Neural cell (in vitro differentiated cells): ENCODE results near the gene SMCO2. TPM values are rescaled to one million over a fixed set of nuclear protein-coding genes. Genes with fewer than 3 reads are reported as not detected.

Experiments used
- H2AFZ ChIP-seq: fragments of 200-600, 300-800 bp; sonication (generic), shearing (Covaris generic); 2 replicates; pipeline ENCODE4 v1.6.0; 2014; ENCODE audit warnings: low read depth, mild to moderate bottlenecking, antibody characterized with exemption, low read length, moderate library complexity
- H3F3A ChIP-seq: fragments of 200-600 bp; shearing (Covaris generic); 2 replicates; pipeline ENCODE4 v1.6.1; 2016; ENCODE audit warnings: mild to moderate bottlenecking, moderate library complexity, mixed read lengths, antibody characterized with exemption, low read length; ENCODE audit not compliant: insufficient read depth, poor library complexity, severe bottlenecking
- H3K27ac ChIP-seq: fragments of 200-600, 300-800 bp; sonication (generic), shearing (Covaris generic); 2 replicates; pipeline ENCODE4 v1.5.1; 2014; ENCODE audit warnings: mild to moderate bottlenecking, low read length, moderate library complexity
- H3K27me3 ChIP-seq: fragments of 300-800, 200-600 bp; sonication (generic), shearing (Covaris generic); 2 replicates; pipeline ENCODE4 v1.6.0; 2014; ENCODE audit warnings: mild to moderate bottlenecking, low read depth, low read length, moderate library complexity; ENCODE audit not compliant: insufficient read depth
- H3K36me3 ChIP-seq: fragments of 300-800, 200-600 bp; sonication (generic), shearing (Covaris generic); 2 replicates; pipeline ENCODE4 v1.5.1; 2014; ENCODE audit warnings: mild to moderate bottlenecking, antibody characterized with exemption, low read length, moderate library complexity; ENCODE audit not compliant: insufficient read depth
- H3K4me2 ChIP-seq: fragments of 300-800, 200-600 bp; sonication (generic), shearing (Covaris generic); 2 replicates; pipeline ENCODE4 v1.6.0; 2014; ENCODE audit warnings: mild to moderate bottlenecking, low read length
- H3K4me3 ChIP-seq: fragments of 300-800, 200-600 bp; sonication (generic), shearing (Covaris generic); 2 replicates; pipeline ENCODE4 v1.5.1; 2014; ENCODE audit warnings: mild to moderate bottlenecking, low read length, moderate library complexity
- H3K79me2 ChIP-seq: fragments of 200-600 bp; shearing (Covaris generic); replicated peaks from 2 replicates; pipeline ENCODE4 v1.6.0; 2014; ENCODE audit warnings: mild to moderate bottlenecking, low read length, moderate library complexity; ENCODE audit not compliant: insufficient read depth
- H3K9ac ChIP-seq: fragments of 300-800, 200-600 bp; sonication (generic), shearing (Covaris generic); 2 replicates; pipeline ENCODE4 v1.6.1; 2016; ENCODE audit warnings: mild to moderate bottlenecking, low read length, mixed read lengths
- H3K9me2 ChIP-seq: fragments of 200-600 bp; shearing (Covaris generic); 2 replicates; pipeline ENCODE4 v1.6.1; 2016; ENCODE audit warnings: mild to moderate bottlenecking, low read length, mixed read lengths; ENCODE audit not compliant: insufficient read depth
- H3K9me3 ChIP-seq: fragments of 200-600, 300-800 bp; sonication (generic), shearing (Covaris generic); 2 replicates; pipeline ENCODE4 v1.6.1; 2016; ENCODE audit warnings: mild to moderate bottlenecking, mixed run types, low read length, moderate library complexity, mixed read lengths
- H4K20me1 ChIP-seq: fragments of 200-600 bp; shearing (Covaris generic); 2 replicates; pipeline ENCODE4 v1.6.1; 2016; ENCODE audit warnings: mild to moderate bottlenecking, mixed run types; ENCODE audit not compliant: insufficient read depth
- EP300 ChIP-seq: fragments of 450-650 bp; conservative IDR thresholded peaks from 2 replicates; pipeline ENCODE4 v1.6.1; 2014; ENCODE audit warnings: antibody characterized with exemption, mild to moderate bottlenecking, moderate library complexity; ENCODE audit not compliant: poor library complexity, severe bottlenecking
- EZH2 ChIP-seq: fragments of 200-600, 300-800 bp; shearing (Covaris generic), sonication (generic); IDR thresholded peaks from 2 replicates; pipeline ENCODE4 v1.6.1; 2014; ENCODE audit warnings: antibody characterized with exemption, low read length, borderline replicate concordance, mild to moderate bottlenecking; ENCODE audit not compliant: insufficient read depth, poor library complexity, severe bottlenecking
- MXI1 ChIP-seq: fragments of 450-650 bp; conservative IDR thresholded peaks from 2 replicates; pipeline ENCODE4 v1.6.1; 2014; ENCODE audit warnings: antibody characterized with exemption, mild to moderate bottlenecking; ENCODE audit not compliant: poor library complexity, severe bottlenecking
- POLR2AphosphoS5 ChIP-seq: IDR thresholded peaks from 2 replicates; pipeline ENCODE4 v1.6.1; 2012
- RAD21 ChIP-seq: fragments of 450-650 bp; conservative IDR thresholded peaks from 2 replicates; pipeline ENCODE4 v1.6.1; 2014; ENCODE audit warnings: antibody characterized with exemption, mild to moderate bottlenecking, moderate library complexity
- REST ChIP-seq: IDR thresholded peaks from 2 replicates; pipeline ENCODE4 v1.6.1; 2012; ENCODE audit warnings: borderline replicate concordance
- SMC3 ChIP-seq: fragments of 450-650 bp; conservative IDR thresholded peaks from 2 replicates; pipeline ENCODE4 v1.6.1; 2014; ENCODE audit warnings: antibody characterized with exemption, mild to moderate bottlenecking, moderate library complexity; ENCODE audit not compliant: poor library complexity
- TAF1 ChIP-seq: IDR thresholded peaks from 2 replicates; pipeline ENCODE4 v1.6.1; 2012; ENCODE audit warnings: low read depth
- polyA plus RNA-seq: library from polyadenylated mRNA; depleted of rRNA; stranded (reverse); fragments of >200 nt; gene quantifications from 2 replicates; pipeline ENCODE4 v1.2.3, GENCODE V29; 2014
- TF ChIP-seq, protein P1 (sequence below): fragments of 450-650 bp; IDR thresholded peaks from 2 replicates; pipeline ENCODE4 v1.5.1; 2014; ENCODE audit warnings: antibody characterized with exemption, mild to moderate bottlenecking, moderate library complexity; ENCODE audit not compliant: poor library complexity, severe bottlenecking

SMCO2 gene
- polyA plus RNA-seq, 1 donor from 2014 or later: not detected

DNA sequence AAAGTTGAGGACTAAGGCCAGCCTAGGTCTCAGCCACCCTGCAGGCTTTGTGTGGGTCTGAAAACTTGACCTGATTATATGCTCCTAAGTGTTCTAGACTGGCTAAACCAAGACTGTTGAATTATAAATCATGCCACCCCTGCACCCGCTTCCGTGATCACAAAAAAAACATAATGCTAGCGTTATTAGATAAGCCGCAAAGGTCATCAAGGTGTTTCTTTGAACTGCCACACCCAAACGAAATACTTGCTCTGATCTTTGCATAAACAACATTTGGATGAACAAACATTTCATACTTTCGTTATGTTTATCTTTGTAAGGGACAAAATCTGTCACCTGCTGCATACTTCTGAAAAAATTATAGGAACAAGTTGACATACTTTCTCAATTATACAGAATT, 2.5 kb downstream of the SMCO2 start:
- Histone ChIP-seq H3K9me2 (no peaks in the 10 kb centered on the region), H3K36me3 (no peaks in the 10 kb centered on the region), H4K20me1 (no peaks in the 10 kb centered on the region), H3F3A (no peaks in the 10 kb centered on the region), H3K4me3 (no peak overlapping the region), H2AFZ (no peak overlapping the region), H3K27me3 (no peaks in the 10 kb centered on the region), H3K79me2 (no peaks in the 10 kb centered on the region), H3K9ac (no peak overlapping the region), H3K9me3 (no peaks in the 10 kb centered on the region), H3K4me2 (no peak overlapping the region), H3K27ac (no peak overlapping the region)
- TF ChIP-seq MXI1: no peak
- TF ChIP-seq RAD21: no peak
- TF ChIP-seq EZH2: no peak
- no peak for TF ChIP-seq EP300
- no peak for TF ChIP-seq POLR2AphosphoS5
- no peak for TF ChIP-seq TAF1
- no peak for TF ChIP-seq REST
- TF ChIP-seq SMC3: no peak

DNA sequence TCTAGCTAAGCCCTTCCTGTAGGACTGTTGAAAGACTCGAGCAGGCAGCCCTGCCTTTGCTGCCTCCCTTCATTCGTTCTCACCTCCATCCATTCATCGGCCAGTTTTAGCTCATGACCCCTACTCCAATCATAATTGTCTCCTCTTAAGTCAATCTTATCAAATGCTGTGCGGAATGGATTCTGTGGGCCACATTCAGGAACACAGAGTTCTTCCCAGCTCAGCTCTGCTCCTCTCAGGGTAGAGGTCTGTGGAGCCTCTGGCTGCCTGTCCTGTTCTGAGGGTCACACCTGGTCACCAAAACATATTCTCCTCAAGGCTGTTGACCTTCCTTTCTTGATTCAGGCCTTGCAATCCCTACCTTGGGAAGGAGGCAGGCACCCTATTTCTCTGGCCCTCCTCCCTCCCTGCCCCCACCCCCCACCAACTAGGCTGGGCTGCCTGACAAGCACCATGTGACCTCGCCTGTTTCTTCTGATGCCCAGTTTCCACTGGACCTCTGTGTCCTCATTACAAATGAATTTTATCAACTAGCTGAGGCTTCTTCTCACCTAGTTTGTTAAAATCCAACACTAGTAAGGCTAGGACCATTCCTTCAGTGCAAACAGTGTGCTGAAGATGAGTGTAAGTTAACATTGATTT, 3.5 kb downstream of the SMCO2 start:
- H3K4me3 ChIP-seq: no peak overlapping the region
- H3K27me3 ChIP-seq: no peaks in the 10 kb centered on the region
- H3F3A ChIP-seq: no peaks in the 10 kb centered on the region
- H3K4me2 ChIP-seq: no peak overlapping the region
- H3K9ac ChIP-seq: no peak overlapping the region
- no peaks in the 10 kb centered on the region for H3K79me2 ChIP-seq
- H4K20me1 ChIP-seq: no peaks in the 10 kb centered on the region
- no peaks in the 10 kb centered on the region for H3K9me3 ChIP-seq
- no peak overlapping the region for H3K27ac ChIP-seq
- no peaks in the 10 kb centered on the region for H3K36me3 ChIP-seq
- TF ChIP-seq, protein P1, sequence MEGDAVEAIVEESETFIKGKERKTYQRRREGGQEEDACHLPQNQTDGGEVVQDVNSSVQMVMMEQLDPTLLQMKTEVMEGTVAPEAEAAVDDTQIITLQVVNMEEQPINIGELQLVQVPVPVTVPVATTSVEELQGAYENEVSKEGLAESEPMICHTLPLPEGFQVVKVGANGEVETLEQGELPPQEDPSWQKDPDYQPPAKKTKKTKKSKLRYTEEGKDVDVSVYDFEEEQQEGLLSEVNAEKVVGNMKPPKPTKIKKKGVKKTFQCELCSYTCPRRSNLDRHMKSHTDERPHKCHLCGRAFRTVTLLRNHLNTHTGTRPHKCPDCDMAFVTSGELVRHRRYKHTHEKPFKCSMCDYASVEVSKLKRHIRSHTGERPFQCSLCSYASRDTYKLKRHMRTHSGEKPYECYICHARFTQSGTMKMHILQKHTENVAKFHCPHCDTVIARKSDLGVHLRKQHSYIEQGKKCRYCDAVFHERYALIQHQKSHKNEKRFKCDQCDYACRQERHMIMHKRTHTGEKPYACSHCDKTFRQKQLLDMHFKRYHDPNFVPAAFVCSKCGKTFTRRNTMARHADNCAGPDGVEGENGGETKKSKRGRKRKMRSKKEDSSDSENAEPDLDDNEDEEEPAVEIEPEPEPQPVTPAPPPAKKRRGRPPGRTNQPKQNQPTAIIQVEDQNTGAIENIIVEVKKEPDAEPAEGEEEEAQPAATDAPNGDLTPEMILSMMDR: no peak
- TF ChIP-seq RAD21: no peak
- no peak for TF ChIP-seq MXI1
- no peak for TF ChIP-seq TAF1
- TF ChIP-seq EP300: no peak
- no peak for TF ChIP-seq EZH2
- no peak for TF ChIP-seq POLR2AphosphoS5
- TF ChIP-seq REST: no peak
- no peak for TF ChIP-seq SMC3
- no peak overlapping the region for H2AFZ ChIP-seq
- H3K9me2 ChIP-seq: no peaks in the 10 kb centered on the region
